Stimulated activated CD4-positive, alpha-beta T cell treated with anti-CD3 and anti-CD28 coated beads, Interleukin-4, amount 100 ng/mL, for 1 hour (primary cell): ENCODE measurements around the gene AADAC.
"Not testable (repeated sequence)": the region's sequence is repeated elsewhere in the genome, so short reads cannot be mapped to it uniquely, and the experiment has no call there.

Source experiments
- DNase-seq: peaks from one replicate; pipeline ENCODE4 v3.0.0-alpha.2; 2020

Gene AADAC

GRCh38 chr3:151813799-151814198 lies at the start of gene AADAC:
AADAC (plus strand) TSS chr3:151814116; CDS start chr3:151814163, 47 bp downstream.
- DNase-seq, result no peak

- not testable (repeated sequence) for DNase-seq
Measured at GRCh38 chr3:151764699-151765098, 49.2 kb upstream of the AADAC start.

GRCh38 chr3:151765685-151766084 lies 48.2 kb upstream of the AADAC start:
- no peak for DNase-seq

- DNase-seq, result no peak
Measured at GRCh38 chr3:151766454-151766853, 47.5 kb upstream of the AADAC start.

- no peak for DNase-seq
Measured at GRCh38 chr3:151768393-151768930, 45.5 kb upstream of the AADAC start.

- no peak for DNase-seq
Measured at GRCh38 chr3:151769175-151769574, 44.7 kb upstream of the AADAC start.

GRCh38 chr3:151770956-151771355 lies 43.0 kb upstream of the AADAC start:
- no peak for DNase-seq

GRCh38 chr3:151772825-151773480 lies 41.0 kb upstream of the AADAC start:
- DNase-seq, result no peak

GRCh38 chr3:151774235-151774634 lies 39.7 kb upstream of the AADAC start:
- DNase-seq, result no peak

GRCh38 chr3:151774910-151775309 lies 39.0 kb upstream of the AADAC start:
- DNase-seq, result no peak

GRCh38 chr3:151775314-151776258 lies 38.3 kb upstream of the AADAC start:
- DNase-seq, result no peak

GRCh38 chr3:151776259-151776740 lies 37.6 kb upstream of the AADAC start:
- no peak for DNase-seq

- no peak for DNase-seq
Measured at GRCh38 chr3:151777880-151778279, 36.0 kb upstream of the AADAC start.

- no peak for DNase-seq
Measured at GRCh38 chr3:151787626-151788025, 26.3 kb upstream of the AADAC start.

GRCh38 chr3:151788401-151788800 lies 25.5 kb upstream of the AADAC start:
- DNase-seq, result no peak

- DNase-seq, result no peak
Measured at GRCh38 chr3:151789853-151790463, 24.0 kb upstream of the AADAC start.

- DNase-seq, result not testable (repeated sequence)
Measured at GRCh38 chr3:151790763-151791162, 23.2 kb upstream of the AADAC start.

- no peak for DNase-seq
Measured at GRCh38 chr3:151792411-151792810, 21.5 kb upstream of the AADAC start.

GRCh38 chr3:151793636-151794035 lies 20.3 kb upstream of the AADAC start:
- no peak for DNase-seq

- DNase-seq, result no peak
Measured at GRCh38 chr3:151794080-151794479, 19.8 kb upstream of the AADAC start.

- no peak for DNase-seq
Measured at GRCh38 chr3:151795276-151795675, 18.6 kb upstream of the AADAC start.

GRCh38 chr3:151796105-151796680 lies 17.7 kb upstream of the AADAC start:
- no peak for DNase-seq

- no peak for DNase-seq
Measured at GRCh38 chr3:151798466-151798865, 15.4 kb upstream of the AADAC start.
